BJ (cell line): Measurements from ENCODE around the gene KIF27. TPM values are rescaled to one million over a fixed set of nuclear protein-coding genes. Genes with fewer than 3 reads are reported as not detected.

ENCODE experiments used
- CTCF ChIA-PET: fragments of 350-600 bp; formaldehyde crosslinking; extraction: SDS; loops from one replicate; lab custom pipeline; 2021; ENCODE audit warnings: antibody characterized with exemption, inconsistent platforms; lab: Yijun Ruan, JAX
- POLR2A ChIA-PET: fragments of 300-600 bp; sonication (Branson Sonifier 250); formaldehyde crosslinking; extraction: SDS; loops from one replicate; lab custom pipeline; 2021; ENCODE audit warnings: antibody characterized with exemption; lab: Charles Lee
- DNase-seq: peaks from one replicate; pipeline ENCODE4 v3.0.0-alpha.2; 2011; ENCODE audit warnings: low read depth
- H3K27me3 ChIP-seq: 2 replicates; pipeline ENCODE4 v1.6.0; 2011; ENCODE audit warnings: low read length; ENCODE audit not compliant: control insufficient read depth, insufficient read depth
- H3K36me3 ChIP-seq: 2 replicates; pipeline ENCODE4 v1.5.1; 2011; ENCODE audit warnings: low read length; ENCODE audit not compliant: control insufficient read depth, insufficient read depth
- H3K4me3 ChIP-seq: 2 replicates; pipeline ENCODE4 v1.5.1; 2011; ENCODE audit warnings: low read depth, mild to moderate bottlenecking, control low read depth, low read length
- CTCF ChIP-seq: IDR thresholded peaks from 2 replicates; pipeline ENCODE4 v1.5.1; 2011; ENCODE audit warnings: low read depth, mild to moderate bottlenecking, control low read depth, inconsistent platforms, low read length, moderate library complexity; ENCODE audit not compliant: insufficient read depth
- polyA plus RNA-seq: library from polyadenylated mRNA; depleted of rRNA; stranded (reverse); fragments of >200 nt; gene quantifications from 2 replicates; pipeline ENCODE4 v1.2.3, GENCODE V29; 2011

The KIF27 gene
- polyA plus RNA-seq, 1 experiment: 0.54 TPM

- Histone ChIP-seq H3K36me3 (peaks cover 9% of the 10 kb centered on the region), H3K27me3 (no peaks in the 10 kb centered on the region), H3K4me3 (no peak overlapping the region)
- CTCF ChIA-PET: interaction anchor here (1.5 to 1.7 kb wide), 2 partner anchors 11 to 295 kb away, joined by 4 to 9 read pairs; no protein-coding TSS in a partner anchor
- no peak for TF ChIP-seq CTCF
- no peak for DNase-seq
- POLR2A ChIA-PET: no interaction called here
Observed at GRCh38 chr9:83965350-83966208, 44.3 kb upstream of the KIF27 start.

- no peak for TF ChIP-seq CTCF
- Histone ChIP-seq H3K27me3 (no peaks in the 10 kb centered on the region), H3K36me3 (peaks cover 9% of the 10 kb centered on the region), H3K4me3 (no peak overlapping the region)
- no peak for DNase-seq
- CTCF ChIA-PET: interaction anchor here (1.5 to 1.7 kb wide), 2 partner anchors 11 to 296 kb away, joined by 4 to 9 read pairs; no protein-coding TSS in a partner anchor
- POLR2A ChIA-PET: no interaction called here
Observed at GRCh38 chr9:83964973-83965349, 43.7 kb upstream of the KIF27 start.

GRCh38 chr9:83962165-83962564 is 40.9 kb upstream of the KIF27 start:
- ChIA-PET CTCF (interaction anchor here (0.8 to 2.2 kb wide), 3 partner anchors 9 to 192 kb away, joined by 3 to 6 read pairs (median 4); no protein-coding TSS in a partner anchor), POLR2A (no interaction called here)
- no peak for TF ChIP-seq CTCF
- Histone ChIP-seq H3K27me3 (no peaks in the 10 kb centered on the region), H3K4me3 (no peak overlapping the region), H3K36me3 (peaks cover 4% of the 10 kb centered on the region; the same call in 1 of the 2 replicates)
- DNase-seq: no peak

- H3K27me3 ChIP-seq: no peaks in the 10 kb centered on the region
- H3K4me3 ChIP-seq: no peak overlapping the region
- TF ChIP-seq CTCF: no peak
- ChIA-PET POLR2A (no interaction called here), CTCF (interaction anchor here (0.7 to 2.2 kb wide), 4 partner anchors 12 to 355 kb away, joined by 3 to 7 read pairs (median 5); no protein-coding TSS in a partner anchor)
- no peaks in the 10 kb centered on the region for H3K36me3 ChIP-seq
- no peak for DNase-seq
Observed at GRCh38 chr9:83960991-83961390, 39.8 kb upstream of the KIF27 start.

- ChIA-PET POLR2A (interaction anchor here (0.5 to 0.7 kb wide), 7 partner anchors 13 to 312 kb away, joined by 3 to 12 read pairs (median 4); no protein-coding TSS in a partner anchor), CTCF (interaction anchor here (0.6 to 1.4 kb wide), 3 partner anchors 14 to 304 kb away, joined by 3 to 4 read pairs (median 4); no protein-coding TSS in a partner anchor)
- no peak for TF ChIP-seq CTCF
- H3K36me3 ChIP-seq: no peaks in the 10 kb centered on the region
- H3K27me3 ChIP-seq: no peaks in the 10 kb centered on the region
- DNase-seq: peak; percentile 92
- no peak overlapping the region for H3K4me3 ChIP-seq
Observed at GRCh38 chr9:83959061-83959460, 37.8 kb upstream of the KIF27 start.
